ENCODE data around the gene EGFR. TPM values are rescaled to one million over a fixed set of nuclear protein-coding genes. Genes with fewer than 3 reads are reported as not detected.

Gene EGFR
- total RNA-seq, 4 donors from 2014 or later: 45.5 to 61.1 (median 56.9) TPM

- no peak for DNase-seq
Measured at GRCh38 chr7:55177589-55178261, 158.9 kb downstream of the EGFR start.

GRCh38 chr7:55178292-55178862, 159.6 kb downstream of the EGFR start:
- no peak for TF ChIP-seq POLR2A (IDR thresholded peaks at IDR 0.05)
- TF ChIP-seq, protein P1, sequence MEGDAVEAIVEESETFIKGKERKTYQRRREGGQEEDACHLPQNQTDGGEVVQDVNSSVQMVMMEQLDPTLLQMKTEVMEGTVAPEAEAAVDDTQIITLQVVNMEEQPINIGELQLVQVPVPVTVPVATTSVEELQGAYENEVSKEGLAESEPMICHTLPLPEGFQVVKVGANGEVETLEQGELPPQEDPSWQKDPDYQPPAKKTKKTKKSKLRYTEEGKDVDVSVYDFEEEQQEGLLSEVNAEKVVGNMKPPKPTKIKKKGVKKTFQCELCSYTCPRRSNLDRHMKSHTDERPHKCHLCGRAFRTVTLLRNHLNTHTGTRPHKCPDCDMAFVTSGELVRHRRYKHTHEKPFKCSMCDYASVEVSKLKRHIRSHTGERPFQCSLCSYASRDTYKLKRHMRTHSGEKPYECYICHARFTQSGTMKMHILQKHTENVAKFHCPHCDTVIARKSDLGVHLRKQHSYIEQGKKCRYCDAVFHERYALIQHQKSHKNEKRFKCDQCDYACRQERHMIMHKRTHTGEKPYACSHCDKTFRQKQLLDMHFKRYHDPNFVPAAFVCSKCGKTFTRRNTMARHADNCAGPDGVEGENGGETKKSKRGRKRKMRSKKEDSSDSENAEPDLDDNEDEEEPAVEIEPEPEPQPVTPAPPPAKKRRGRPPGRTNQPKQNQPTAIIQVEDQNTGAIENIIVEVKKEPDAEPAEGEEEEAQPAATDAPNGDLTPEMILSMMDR (IDR thresholded peaks at IDR 0.05): no peak
- H3K36me3 ChIP-seq: peaks cover 0 to 41% (median 0%) of the 10 kb centered on the region in 3 donors
- no peaks in the 10 kb centered on the region for H3K9me3 ChIP-seq
- no peaks in the 10 kb centered on the region for H3K27me3 ChIP-seq
- no peak for DNase-seq
- H3K4me3 ChIP-seq: no peak overlapping the region
- H3K27ac ChIP-seq: peak overlapping the region in 2 of 4 donors; percentile 75 to 85
- H3K4me1 ChIP-seq: peaks cover 0 to 51% (median 6%) of the 10 kb centered on the region in 4 donors

More at GRCh38 chr7:55177589-55178261, 158.9 kb downstream of the EGFR start:
- Histone ChIP-seq H3K9me3 (no peaks in the 10 kb centered on the region), H3K27me3 (no peaks in the 10 kb centered on the region), H3K27ac (peak overlapping the region in 2 of 4 donors; percentile 75 to 85), H3K4me1 (peaks cover 0 to 51% (median 6%) of the 10 kb centered on the region in 4 donors), H3K4me3 (no peak overlapping the region), H3K36me3 (peaks cover 0 to 47% (median 0%) of the 10 kb centered on the region in 3 donors)
- no peak for TF ChIP-seq POLR2A (IDR thresholded peaks at IDR 0.05)
- TF ChIP-seq, protein P1 (IDR thresholded peaks at IDR 0.05): no peak

DNA sequence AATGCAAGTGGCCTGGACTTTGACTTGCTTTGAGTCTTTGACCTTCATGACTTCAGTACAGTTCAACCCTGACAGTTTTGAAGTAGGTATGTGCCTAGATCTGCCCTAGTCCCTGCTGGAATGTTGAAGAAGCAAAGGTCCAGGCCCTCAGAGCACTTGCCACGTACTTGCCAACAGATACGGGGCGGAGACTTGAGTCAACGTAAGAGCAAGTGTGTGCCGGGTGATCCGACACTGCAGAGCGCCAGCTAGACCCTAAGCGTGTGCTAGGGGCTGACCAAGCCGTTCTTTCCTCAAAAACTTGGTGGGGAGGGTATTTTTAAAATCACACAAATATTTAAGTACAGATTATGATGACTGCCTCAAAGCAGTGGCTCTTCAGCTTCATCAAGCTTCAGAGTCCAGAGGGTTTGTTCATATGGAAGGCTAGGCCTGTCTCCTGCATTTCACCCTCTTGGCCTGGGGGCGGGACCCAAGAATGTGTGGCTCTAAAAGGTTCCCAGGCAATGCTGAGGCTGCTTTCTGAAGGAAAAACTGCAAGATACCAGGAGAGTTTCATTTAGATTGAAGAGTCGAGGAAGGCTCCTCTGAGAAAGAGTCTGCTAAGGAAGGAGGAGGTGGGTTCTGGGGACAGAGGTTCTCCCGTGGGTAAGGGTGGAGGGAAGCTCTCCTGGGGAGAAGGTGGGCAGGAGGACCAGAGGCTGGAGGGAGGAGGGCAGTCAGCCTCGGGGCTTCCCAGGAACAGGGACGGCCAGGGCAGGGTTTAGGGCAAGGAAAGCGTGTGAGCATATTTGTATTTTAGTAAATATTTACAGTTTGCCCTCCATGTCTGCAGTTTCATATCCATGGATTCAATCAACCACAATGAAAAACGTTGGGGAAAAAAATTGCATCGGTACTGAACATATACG, 160.3 kb downstream of the EGFR start:
- TF ChIP-seq, protein P1 (IDR thresholded peaks at IDR 0.05): peak in 1 of 6 experiments; percentile 9
- TF ChIP-seq POLR2A (IDR thresholded peaks at IDR 0.05): peak in 1 of 2 donors; percentile 43
- DNase-seq: peak in 2 of 3 donors; percentile 75 to 79
- peaks cover 0 to 38% (median 0%) of the 10 kb centered on the region in 3 donors for H3K36me3 ChIP-seq
- peak overlapping the region in 3 of 4 donors; percentile 23 to 85 (median 75) for H3K27ac ChIP-seq
- no peaks in the 10 kb centered on the region for H3K27me3 ChIP-seq
- peak overlapping the region in 1 of 4 donors; percentile 9 for H3K4me3 ChIP-seq
- H3K9me3 ChIP-seq: no peaks in the 10 kb centered on the region
- H3K4me1 ChIP-seq: peaks cover 0 to 51% (median 6%) of the 10 kb centered on the region in 4 donors

GRCh38 chr7:55179931-55180682, 161.3 kb downstream of the EGFR start:
- H3K27ac ChIP-seq: peak overlapping the region in 2 of 4 donors; percentile 73 to 85

More at GRCh38 chr7:55179931-55180682, 161.3 kb downstream of the EGFR start:
- peaks cover 0 to 38% (median 0%) of the 10 kb centered on the region in 3 donors for H3K36me3 ChIP-seq
- H3K4me1 ChIP-seq: peaks cover 0 to 51% (median 6%) of the 10 kb centered on the region in 4 donors
- DNase-seq: no peak
- TF ChIP-seq POLR2A (IDR thresholded peaks at IDR 0.05): no peak
- TF ChIP-seq, protein P1 (IDR thresholded peaks at IDR 0.05): no peak
- no peaks in the 10 kb centered on the region for H3K27me3 ChIP-seq
- H3K4me3 ChIP-seq: no peak overlapping the region
- no peaks in the 10 kb centered on the region for H3K9me3 ChIP-seq
